NCI-H1436 treated with DMSO at 0.1 percent for 48 hours (cell line): ENCODE results near the gene OSBPL9.
"Not testable (repeated sequence)": the region's sequence is repeated elsewhere in the genome, so short reads cannot be mapped to it uniquely, and the experiment has no call there.

Source experiments
- DNase-seq: peaks from one replicate; lab custom pipeline; 2025; lab: John Stamatoyannopoulos, UW

Gene OSBPL9

GRCh38 chr1:51607681-51608095 lies 9.2 kb upstream of the OSBPL9 start:
- no peak for DNase-seq

- DNase-seq = not testable (repeated sequence)
Observed at GRCh38 chr1:51610104-51610503, 6.8 kb upstream of the OSBPL9 start.

- no peak for DNase-seq
Observed at GRCh38 chr1:51610637-51611036, 6.3 kb upstream of the OSBPL9 start.

GRCh38 chr1:51612447-51612961 lies 4.4 kb upstream of the OSBPL9 start:
- no peak for DNase-seq

GRCh38 chr1:51615780-51616291 lies 1.1 kb upstream of the OSBPL9 start:
- DNase-seq = no peak

- DNase-seq = no peak
Observed at GRCh38 chr1:51616490-51616889, 402 bp upstream of the OSBPL9 start.

GRCh38 chr1:51618715-51619114 lies 1.8 kb downstream of the OSBPL9 start:
- DNase-seq = no peak

GRCh38 chr1:51620470-51620869 lies 3.6 kb downstream of the OSBPL9 start:
- DNase-seq = no peak

GRCh38 chr1:51621161-51621560 lies 4.3 kb downstream of the OSBPL9 start:
- no peak for DNase-seq

- no peak for DNase-seq
Observed at GRCh38 chr1:51621841-51622454, 5.1 kb downstream of the OSBPL9 start.

- no peak for DNase-seq
Observed at GRCh38 chr1:51622455-51622913, 5.6 kb downstream of the OSBPL9 start.

GRCh38 chr1:51623025-51623424 lies 6.1 kb downstream of the OSBPL9 start:
- no peak for DNase-seq

GRCh38 chr1:51623450-51623849 lies 6.6 kb downstream of the OSBPL9 start:
- no peak for DNase-seq

- no peak for DNase-seq
Observed at GRCh38 chr1:51624855-51625254, 8.0 kb downstream of the OSBPL9 start.

- DNase-seq = no peak
Observed at GRCh38 chr1:51627672-51628071, 10.8 kb downstream of the OSBPL9 start.

- DNase-seq = no peak
Observed at GRCh38 chr1:51628715-51629590, 12.1 kb downstream of the OSBPL9 start.

- no peak for DNase-seq
Observed at GRCh38 chr1:51629918-51630317, 13.0 kb downstream of the OSBPL9 start.

- DNase-seq = no peak
Observed at GRCh38 chr1:51630393-51630792, 13.5 kb downstream of the OSBPL9 start.

- no peak for DNase-seq
Observed at GRCh38 chr1:51630922-51631321, 14.0 kb downstream of the OSBPL9 start.

GRCh38 chr1:51631747-51632146 lies 14.9 kb downstream of the OSBPL9 start:
- no peak for DNase-seq

- DNase-seq = no peak
Observed at GRCh38 chr1:51634618-51635017, 17.7 kb downstream of the OSBPL9 start.

GRCh38 chr1:51635615-51636014 lies 18.7 kb downstream of the OSBPL9 start:
- DNase-seq = no peak

GRCh38 chr1:51636191-51636590 lies 19.3 kb downstream of the OSBPL9 start:
- DNase-seq = no peak
